Cardiac muscle cell (in vitro differentiated cells and primary cell): ENCODE data around the gene CCDC178. TPM values are rescaled to one million over a fixed set of nuclear protein-coding genes. Genes with fewer than 3 reads are reported as not detected.

Source experiments
- DNase-seq, 2 donors: peaks; one replicate each; pipeline versions ENCODE4 v3.0.0 to v3.0.0-alpha.2; 2010 to 2017; ENCODE audit warnings: low read depth in 1 of 2, low spot score in 1 of 2
- H3K27ac ChIP-seq: fragments of 200-600 bp; sonication (generic); 2 replicates; pipeline ENCODE4 v1.5.1; 2016
- H3K27me3 ChIP-seq: fragments of 200-600 bp; sonication (generic); 2 replicates; pipeline ENCODE4 v1.6.0; 2016; ENCODE audit warnings: control low read depth
- H3K36me3 ChIP-seq: fragments of 200-600 bp; sonication (generic); 2 replicates; pipeline ENCODE4 v1.5.1; 2016; ENCODE audit warnings: control low read depth
- H3K4me1 ChIP-seq: fragments of 200-600 bp; sonication (generic); 2 replicates; pipeline ENCODE4 v1.8.1; 2017; ENCODE audit warnings: low read depth, mild to moderate bottlenecking, mixed run types
- H3K4me3 ChIP-seq: fragments of 200-600 bp; sonication (generic); 2 replicates; pipeline ENCODE4 v1.5.1; 2016; ENCODE audit warnings: mild to moderate bottlenecking
- H3K9me3 ChIP-seq: fragments of 200-600 bp; sonication (generic); 2 replicates; pipeline ENCODE4 v1.5.1; 2017; ENCODE audit warnings: low read depth, mild to moderate bottlenecking, control low read depth
- polyA plus RNA-seq: library from polyadenylated mRNA; unstranded; fragments of >200 nt; fragmentation: Nextera tagmentation; extraction: Ambion mirVana; gene quantifications from 2 replicates; pipeline ENCODE4 v1.2.1, GENCODE V29; 2016
- total RNA-seq: library from RNA; depleted of rRNA; stranded (reverse); fragments of >200 nt; gene quantifications from 2 replicates; pipeline ENCODE4 v1.2.3, GENCODE V29; 2016
- TF ChIP-seq, protein P1 (sequence below): IDR thresholded peaks from 2 replicates; pipeline ENCODE4 v1.5.1; 2012; ENCODE audit warnings: low read depth, mild to moderate bottlenecking, low read length

Gene CCDC178
- total and polyA plus RNA-seq, 2 experiments from 2014 or later: 0.82 TPM; not detected in 1

DNA sequence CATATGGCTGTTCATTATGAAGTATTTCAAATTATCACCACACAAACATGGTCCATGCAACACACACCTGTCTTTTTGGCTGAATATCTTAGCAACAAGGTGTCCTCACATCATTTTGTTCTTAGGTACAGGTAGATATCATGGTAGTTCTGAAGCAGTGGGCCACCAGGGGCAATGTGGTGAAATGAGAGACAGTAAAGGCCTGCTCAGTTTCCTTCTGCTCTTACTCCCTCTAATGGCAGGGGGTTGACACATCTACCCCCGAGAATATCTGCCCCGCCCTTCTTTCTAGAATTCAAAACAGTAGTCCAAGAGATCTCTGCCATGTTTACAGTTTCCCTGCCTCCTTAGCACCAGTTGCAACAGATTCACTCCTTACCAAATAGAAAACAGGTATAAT, 520.7 kb downstream of the CCDC178 start:
- Histone ChIP-seq H3K9me3 (no peaks in the 10 kb centered on the region), H3K27me3 (no peaks in the 10 kb centered on the region), H3K36me3 (no peaks in the 10 kb centered on the region), H3K4me1 (peaks cover 21% of the 10 kb centered on the region), H3K4me3 (no peak overlapping the region), H3K27ac (no peak overlapping the region)
- TF ChIP-seq, protein P1, sequence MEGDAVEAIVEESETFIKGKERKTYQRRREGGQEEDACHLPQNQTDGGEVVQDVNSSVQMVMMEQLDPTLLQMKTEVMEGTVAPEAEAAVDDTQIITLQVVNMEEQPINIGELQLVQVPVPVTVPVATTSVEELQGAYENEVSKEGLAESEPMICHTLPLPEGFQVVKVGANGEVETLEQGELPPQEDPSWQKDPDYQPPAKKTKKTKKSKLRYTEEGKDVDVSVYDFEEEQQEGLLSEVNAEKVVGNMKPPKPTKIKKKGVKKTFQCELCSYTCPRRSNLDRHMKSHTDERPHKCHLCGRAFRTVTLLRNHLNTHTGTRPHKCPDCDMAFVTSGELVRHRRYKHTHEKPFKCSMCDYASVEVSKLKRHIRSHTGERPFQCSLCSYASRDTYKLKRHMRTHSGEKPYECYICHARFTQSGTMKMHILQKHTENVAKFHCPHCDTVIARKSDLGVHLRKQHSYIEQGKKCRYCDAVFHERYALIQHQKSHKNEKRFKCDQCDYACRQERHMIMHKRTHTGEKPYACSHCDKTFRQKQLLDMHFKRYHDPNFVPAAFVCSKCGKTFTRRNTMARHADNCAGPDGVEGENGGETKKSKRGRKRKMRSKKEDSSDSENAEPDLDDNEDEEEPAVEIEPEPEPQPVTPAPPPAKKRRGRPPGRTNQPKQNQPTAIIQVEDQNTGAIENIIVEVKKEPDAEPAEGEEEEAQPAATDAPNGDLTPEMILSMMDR: peak; percentile 22
- DNase-seq: peak in 1 of 2 donors; percentile 84

DNA sequence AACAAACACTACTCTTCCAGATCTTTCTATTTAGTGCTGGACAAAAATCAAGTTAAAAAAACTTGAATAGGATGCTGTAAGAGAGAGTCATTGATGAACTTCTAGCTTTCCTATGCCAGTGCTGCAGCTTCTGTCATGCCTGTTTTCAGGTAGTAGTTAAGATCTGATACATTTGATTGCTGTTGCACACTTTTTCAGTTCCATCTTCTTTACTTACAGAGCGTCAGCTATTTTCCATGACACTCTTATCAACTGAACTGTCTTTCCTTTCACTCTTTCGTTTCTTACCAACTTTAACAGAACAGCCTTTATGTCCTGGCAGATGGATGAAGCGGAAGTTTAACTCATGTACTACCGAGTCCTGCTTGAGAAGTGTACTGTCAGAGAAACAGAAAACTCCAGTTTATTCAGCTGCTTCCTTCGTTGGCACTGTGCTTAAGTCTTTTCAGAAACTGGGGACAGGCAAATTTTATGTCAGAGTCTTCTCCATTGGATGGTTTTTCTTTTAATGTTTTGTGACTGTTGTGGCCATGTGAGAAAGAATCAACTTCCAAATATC, 521.8 kb downstream of the CCDC178 start:
- no peak for DNase-seq
- Histone ChIP-seq H3K4me1 (peaks cover 21% of the 10 kb centered on the region), H3K9me3 (no peaks in the 10 kb centered on the region), H3K27ac (no peak overlapping the region), H3K4me3 (no peak overlapping the region), H3K27me3 (no peaks in the 10 kb centered on the region), H3K36me3 (no peaks in the 10 kb centered on the region)
- TF ChIP-seq, protein P1: no peak

DNA sequence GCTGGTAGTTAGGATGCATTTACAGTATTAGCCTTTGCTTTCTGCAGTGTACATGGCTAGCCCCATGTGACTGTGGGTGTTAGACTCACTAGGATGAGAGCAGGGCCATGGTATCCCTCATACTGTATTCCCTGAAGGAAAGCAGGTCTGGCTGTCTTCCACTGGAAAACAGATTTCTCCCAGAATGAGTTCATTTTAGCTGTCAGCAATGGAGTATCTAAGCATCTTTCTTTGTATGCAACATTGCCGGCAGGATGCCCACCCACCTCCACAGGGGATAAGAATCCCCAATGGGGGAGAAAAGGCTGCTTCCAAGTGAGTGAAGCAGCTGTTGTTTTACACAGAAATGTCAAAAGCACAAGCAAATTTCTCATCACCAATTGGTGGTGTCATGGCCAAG, 525.0 kb downstream of the CCDC178 start:
- TF ChIP-seq, protein P1: no peak
- Histone ChIP-seq H3K36me3 (no peaks in the 10 kb centered on the region), H3K4me1 (peaks cover 19% of the 10 kb centered on the region), H3K4me3 (no peak overlapping the region), H3K27me3 (no peaks in the 10 kb centered on the region), H3K27ac (no peak overlapping the region), H3K9me3 (no peaks in the 10 kb centered on the region)
- DNase-seq: no peak

DNA sequence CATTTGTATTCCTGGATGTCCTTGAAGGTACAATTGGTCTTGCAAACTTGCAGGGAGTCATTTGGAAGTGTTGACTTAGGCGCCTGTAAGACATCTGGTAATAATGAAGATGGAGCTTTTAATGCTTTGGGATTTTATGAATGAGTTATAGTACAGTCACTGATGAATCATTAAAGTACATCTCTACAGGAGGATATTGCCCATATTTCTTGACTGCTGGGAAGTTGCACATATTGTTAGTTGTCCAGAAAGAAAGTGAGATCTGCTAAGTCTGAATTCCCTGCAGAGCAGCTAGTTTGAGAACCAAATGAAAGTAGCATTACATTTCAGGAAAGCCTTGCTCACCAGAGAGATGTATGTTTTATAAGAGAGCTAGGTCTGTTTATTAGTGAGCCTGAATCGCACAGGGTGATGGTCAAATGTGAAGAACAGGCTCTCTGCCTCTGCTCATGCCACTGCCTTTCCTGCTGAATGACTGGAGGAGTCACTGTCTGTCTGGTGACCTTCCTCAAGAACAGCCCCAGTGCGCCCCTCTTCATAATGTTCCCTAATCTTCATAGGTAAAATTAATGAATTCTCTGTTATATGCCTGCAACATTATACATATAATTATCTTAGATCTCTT, 528.7 kb downstream of the CCDC178 start:
- TF ChIP-seq, protein P1: no peak
- Histone ChIP-seq H3K27me3 (no peaks in the 10 kb centered on the region), H3K36me3 (no peaks in the 10 kb centered on the region), H3K4me1 (peaks cover 7% of the 10 kb centered on the region), H3K9me3 (no peaks in the 10 kb centered on the region), H3K4me3 (no peak overlapping the region), H3K27ac (no peak overlapping the region)
- no peak for DNase-seq

DNA sequence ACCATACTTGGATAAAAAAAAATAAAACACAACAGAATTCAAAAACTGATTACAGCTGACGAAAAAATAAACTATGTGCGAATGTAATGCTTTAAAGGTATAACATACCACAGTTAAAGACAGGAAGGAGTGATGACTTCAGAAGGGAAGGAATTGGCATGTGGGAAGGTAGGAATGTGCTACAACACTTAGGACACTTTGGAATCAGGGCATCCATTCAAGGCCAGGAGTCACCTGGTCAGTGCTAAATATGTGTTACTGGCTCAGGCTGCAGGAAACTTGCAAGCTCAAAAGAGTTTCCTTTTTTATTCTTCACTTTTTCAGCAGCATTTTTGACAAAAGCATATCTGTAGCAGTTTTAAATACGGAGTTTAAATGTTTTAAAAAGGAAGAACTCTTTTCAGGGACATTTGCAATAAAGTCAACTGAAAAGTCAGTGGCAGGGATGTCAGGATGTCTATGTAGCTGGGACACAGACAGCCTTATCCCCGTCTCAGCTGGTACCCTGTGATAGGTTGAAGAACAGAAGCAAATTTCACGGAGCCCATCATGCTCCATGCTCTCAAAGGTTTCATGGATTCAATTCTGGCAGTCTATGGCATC, 529.7 kb downstream of the CCDC178 start:
- Histone ChIP-seq H3K9me3 (no peaks in the 10 kb centered on the region), H3K27ac (no peak overlapping the region), H3K36me3 (no peaks in the 10 kb centered on the region), H3K27me3 (no peaks in the 10 kb centered on the region), H3K4me3 (no peak overlapping the region), H3K4me1 (peaks cover 5% of the 10 kb centered on the region)
- peak in 1 of 2 donors; percentile 29 for DNase-seq
- TF ChIP-seq, protein P1: no peak
